SU-DHL-6 (cell line): ENCODE results near the gene GTF2H1.

Experiments
- CTCF ChIP-seq: fragments of 200-600 bp; sonication (generic); IDR thresholded peaks from one replicate; pipeline ENCODE4 v1.5.1; 2017; ENCODE audit warnings: antibody characterized with exemption, mild to moderate bottlenecking, low read length, moderate library complexity; ENCODE audit not compliant: insufficient read depth, poor library complexity, severe bottlenecking
- EZH2phosphoT487 ChIP-seq: fragments of 200-600 bp; sonication (generic), shearing (Covaris generic); conservative IDR thresholded peaks from 2 replicates; pipeline ENCODE4 v1.6.1; 2018; ENCODE audit warnings: mild to moderate bottlenecking, antibody characterized with exemption, low read length, moderate library complexity, mixed read lengths

GRCh38 chr11:18352581-18352980 lies 30.2 kb downstream of the GTF2H1 start:
- TF ChIP-seq CTCF (no peak), EZH2phosphoT487 (no peak)
